ENCODE data around the gene EMP1. TPM values are rescaled to one million over a fixed set of nuclear protein-coding genes. Genes with fewer than 3 reads are reported as not detected.

Gene EMP1
- total and polyA plus RNA-seq, 2 donors (not counting 3 experiments of a cell fraction or from before 2014, with no cell fraction given), result 265 to 528 TPM

- H3K4me2 ChIP-seq (ENCODE audit: insufficient read depth, low read length), result no peak overlapping the region
- H3K27ac ChIP-seq (ENCODE audit: insufficient read depth, low read depth, low read length), result no peak overlapping the region
- H3K36me3 ChIP-seq (ENCODE audit: control insufficient read depth in 2 of 2, extremely low read depth in 1 of 2, insufficient read depth in 2 of 2, low read length in 2 of 2), result no peaks in the 10 kb centered on the region
- H4K20me1 ChIP-seq (replicated peaks; ENCODE audit: control insufficient read depth, extremely low read depth, insufficient read depth, low read length), result no peaks in the 10 kb centered on the region
- no peak for TF ChIP-seq MYC (IDR thresholded peaks at IDR 0.05; ENCODE audit: low read depth, low read length)
- H2AFZ ChIP-seq (ENCODE audit: low read depth, low read length), result no peak overlapping the region
- ChIA-PET POLR2A (no interaction called here), CTCF (interaction anchor here (0.8 to 1.6 kb wide), 4 partner anchors 12 to 64 kb away, joined by 3 to 5 read pairs (median 4); partner anchors contain the start of gene EMP1)
- DNase-seq (ENCODE audit: low read depth, low spot score) (no peak), FAIRE-seq (no peak)
- H3K9me1 ChIP-seq (replicated peaks; ENCODE audit: control insufficient read depth, extremely low read depth, insufficient read depth, low read length), result no peaks in the 10 kb centered on the region
- intact Hi-C loops (cut with micrococcal nuclease), result no loop called here
- H3K4me3 ChIP-seq (replicated peaks in 1 of 3; ENCODE audit: insufficient read depth in 1 of 3, low read depth in 1 of 3, low read length in 3 of 3), result no peak overlapping the region
- H3K27me3 ChIP-seq (ENCODE audit: control insufficient read depth in 2 of 2, insufficient read depth in 2 of 2, low read length in 2 of 2), result no peaks in the 10 kb centered on the region
- no peaks in the 10 kb centered on the region for H3K9me3 ChIP-seq (replicated peaks; ENCODE audit: control insufficient read depth, insufficient read depth, low read length)
- H3K79me2 ChIP-seq (ENCODE audit: control insufficient read depth, insufficient read depth, low read length), result no peaks in the 10 kb centered on the region
- no peak overlapping the region for H3K9ac ChIP-seq (replicated peaks; ENCODE audit: extremely low read depth, insufficient read depth, low read length)
- dilution Hi-C loops (cut with MboI; ENCODE audit: extremely low pct_ligation_motif_present, low sequenced_read_pairs), result no loop called here
- H3K4me1 ChIP-seq (ENCODE audit: control insufficient read depth, extremely low read depth, insufficient read depth, low read length), result peaks cover 12% of the 10 kb centered on the region
- no TSS peak for BruUV-seq (replicated peaks)
These were observed 48.6 kb upstream of the EMP1 start for GRCh38 chr12:13147688-13148484.

- CTCF ChIA-PET, result interaction anchor here (0.8 to 1.6 kb wide), 4 partner anchors 12 to 64 kb away, joined by 3 to 5 read pairs (median 4); partner anchors contain the start of gene EMP1
- DNase-seq (ENCODE audit: low read depth, low spot score) (no peak), FAIRE-seq (no peak)
- Histone ChIP-seq H3K4me3 (replicated peaks in 1 of 3; ENCODE audit: insufficient read depth in 1 of 3, low read depth in 1 of 3, low read length in 3 of 3) (no peak overlapping the region), H3K9me1 (replicated peaks; ENCODE audit: control insufficient read depth, extremely low read depth, insufficient read depth, low read length) (no peaks in the 10 kb centered on the region), H3K27ac (ENCODE audit: insufficient read depth, low read depth, low read length) (no peak overlapping the region), H3K79me2 (ENCODE audit: control insufficient read depth, insufficient read depth, low read length) (no peaks in the 10 kb centered on the region), H3K9ac (replicated peaks; ENCODE audit: extremely low read depth, insufficient read depth, low read length) (no peak overlapping the region), H2AFZ (ENCODE audit: low read depth, low read length) (no peak overlapping the region), H3K27me3 (ENCODE audit: control insufficient read depth in 2 of 2, insufficient read depth in 2 of 2, low read length in 2 of 2) (no peaks in the 10 kb centered on the region), H3K36me3 (ENCODE audit: control insufficient read depth in 2 of 2, extremely low read depth in 1 of 2, insufficient read depth in 2 of 2, low read length in 2 of 2) (no peaks in the 10 kb centered on the region), H4K20me1 (replicated peaks; ENCODE audit: control insufficient read depth, extremely low read depth, insufficient read depth, low read length) (no peaks in the 10 kb centered on the region), H3K4me2 (ENCODE audit: insufficient read depth, low read length) (no peak overlapping the region), H3K9me3 (replicated peaks; ENCODE audit: control insufficient read depth, insufficient read depth, low read length) (no peaks in the 10 kb centered on the region), H3K4me1 (ENCODE audit: control insufficient read depth, extremely low read depth, insufficient read depth, low read length) (peaks cover 12% of the 10 kb centered on the region)
- intact Hi-C loops (cut with micrococcal nuclease), result no loop called here
- no TSS peak for BruUV-seq (replicated peaks)
- POLR2A ChIA-PET, result no interaction called here
- dilution Hi-C loops (cut with MboI; ENCODE audit: extremely low pct_ligation_motif_present, low sequenced_read_pairs), result no loop called here
- TF ChIP-seq EZH2 (IDR thresholded peaks at IDR 0.05; ENCODE audit: borderline replicate concordance, low read depth, low read length, severe bottlenecking), result no peak
- TF ChIP-seq POLR2AphosphoS5 (IDR thresholded peaks at IDR 0.05; ENCODE audit: insufficient read depth, low read depth, low read length), result no peak
- no peak for TF ChIP-seq MAX (IDR thresholded peaks at IDR 0.05; ENCODE audit: insufficient read depth, insufficient read length)
- TF ChIP-seq MYC (IDR thresholded peaks at IDR 0.05; ENCODE audit: low read depth, low read length), result no peak
- TF ChIP-seq FOS (IDR thresholded peaks at IDR 0.05; ENCODE audit: borderline replicate concordance, insufficient read depth, low read length), result no peak
- no peak for TF ChIP-seq GATA2 (IDR thresholded peaks at IDR 0.05; ENCODE audit: insufficient read depth, insufficient read length, low read depth, low read length)
- no peak for TF ChIP-seq CTCF (IDR thresholded peaks at IDR 0.05; ENCODE audit: extremely low read depth in 1 of 2, insufficient read depth in 1 of 2, low read depth in 1 of 2, low read length in 2 of 2)
- no peak for TF ChIP-seq POLR2A (IDR thresholded peaks at IDR 0.05; ENCODE audit: low read depth, low read length)
These were observed 48.1 kb upstream of the EMP1 start for GRCh38 chr12:13148485-13148847.

All from endothelial cell of umbilical vein (primary cell).